Jurkat, Clone E6-1 (cell line): Measurements from ENCODE around the gene RFESD.
"Not testable (repeated sequence)": the region's sequence is repeated elsewhere in the genome, so short reads cannot be mapped to it uniquely, and the experiment has no call there.

ENCODE experiments used
- DNase-seq: peaks from one replicate; pipeline ENCODE4 v3.0.0-alpha.2; 2011; ENCODE audit warnings: low read depth, low spot score
- H3K4me3 ChIP-seq: 2 replicates; pipeline ENCODE4 v1.5.1; 2011; ENCODE audit warnings: mild to moderate bottlenecking, low read length, control low read depth, moderate library complexity

RFESD gene

DNA sequence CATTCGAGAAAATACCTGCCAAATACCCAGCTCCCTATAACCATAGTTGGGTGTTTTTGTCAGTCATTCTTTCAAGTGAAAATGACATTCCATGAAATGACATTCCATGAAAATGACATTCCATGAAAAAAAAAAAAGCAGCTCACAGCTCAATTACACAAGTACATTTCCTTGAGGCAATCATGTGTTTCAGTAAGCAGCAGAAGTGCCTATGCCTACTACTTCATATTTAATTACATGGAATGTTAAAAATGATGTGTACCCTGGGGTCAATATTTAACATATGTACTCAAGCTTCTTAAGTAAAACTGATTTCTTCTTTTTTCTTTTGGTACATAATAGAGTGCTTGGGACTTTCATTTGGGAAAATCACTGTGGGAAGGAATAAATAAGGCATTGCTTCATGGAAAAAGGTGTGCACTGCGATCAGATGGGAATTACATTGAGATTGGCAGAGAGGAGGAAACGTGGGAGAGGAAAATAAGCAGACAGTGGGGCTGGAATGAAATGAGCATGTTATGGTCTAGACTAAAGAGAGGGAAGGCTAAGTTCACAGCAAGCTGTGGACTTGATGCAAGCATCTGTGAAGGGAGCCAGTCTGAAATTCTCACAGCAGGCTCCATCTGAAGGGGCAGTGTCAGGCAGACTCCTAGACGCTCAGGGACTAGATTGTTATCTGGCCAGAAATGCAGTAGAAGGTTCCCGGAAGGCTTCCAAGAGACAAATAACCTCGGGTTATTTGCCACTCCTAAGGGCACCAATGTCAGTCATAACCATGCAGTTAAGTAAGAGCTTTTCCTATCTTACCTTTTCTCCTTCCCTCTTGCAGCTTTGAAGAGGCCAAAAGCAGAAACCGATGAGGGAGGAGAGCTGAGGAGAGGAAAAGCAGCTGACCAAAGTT lies 51.5 kb downstream of the RFESD start:
- no peak for DNase-seq
- no peak overlapping the region for H3K4me3 ChIP-seq

DNA sequence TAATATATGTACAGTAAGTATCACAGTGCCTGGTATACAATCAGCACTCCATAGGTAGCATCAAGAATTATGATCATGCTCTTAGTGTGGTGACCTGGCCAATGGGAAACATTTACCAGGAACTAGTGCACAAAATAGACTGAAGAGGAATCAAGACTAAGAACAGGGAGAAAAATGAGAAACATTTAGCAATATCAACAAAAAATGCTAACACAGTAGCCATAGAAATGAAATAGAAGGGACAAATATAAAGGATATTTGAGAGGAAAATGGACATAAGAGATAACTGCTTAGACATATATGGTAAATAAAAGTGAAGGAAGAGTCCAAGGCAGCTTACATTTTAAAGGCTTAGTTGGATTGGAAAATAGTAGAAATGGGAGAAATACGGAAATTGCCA lies 52.8 kb downstream of the RFESD start:
- DNase-seq: no peak
- no peak overlapping the region for H3K4me3 ChIP-seq

DNA sequence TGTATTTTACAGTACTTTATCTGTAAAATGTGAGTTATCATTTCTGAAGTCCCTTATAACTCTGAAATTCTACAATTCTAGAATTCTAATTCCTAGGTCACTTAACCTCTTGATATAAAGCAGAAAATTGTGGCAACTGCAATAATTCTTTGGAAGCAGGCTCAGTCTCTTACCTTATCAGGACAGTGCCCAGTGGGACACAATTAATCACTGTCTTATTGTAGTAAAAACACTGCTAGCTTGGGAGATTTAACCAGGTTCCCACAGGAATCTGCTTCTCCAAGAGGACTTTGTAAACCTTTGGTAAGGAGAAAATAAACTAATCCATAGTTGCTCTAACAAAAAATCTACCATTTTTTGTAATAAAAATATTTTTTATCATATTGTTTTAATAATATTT lies 54.5 kb downstream of the RFESD start:
- H3K4me3 ChIP-seq: no peak overlapping the region
- DNase-seq: no peak

DNA sequence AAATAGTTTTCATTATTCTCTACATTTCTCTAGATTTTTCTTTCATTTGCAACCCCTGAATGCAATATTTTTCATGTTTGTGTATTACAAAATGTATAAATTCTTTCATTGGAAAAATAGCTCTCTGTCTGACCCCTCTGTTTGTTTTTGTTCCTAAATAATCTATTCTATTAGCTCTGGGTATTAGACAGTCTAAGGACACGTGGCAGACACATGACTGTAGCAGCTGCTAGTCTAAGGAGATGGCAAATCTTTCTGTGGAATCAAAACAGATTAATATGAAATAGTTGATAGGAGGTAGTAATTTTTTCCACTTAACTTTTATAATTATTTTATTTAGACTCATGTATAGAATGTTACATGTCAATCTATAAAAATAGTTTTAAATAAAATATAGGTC lies 57.6 kb downstream of the RFESD start:
- no peak for DNase-seq
- no peak overlapping the region for H3K4me3 ChIP-seq

DNA sequence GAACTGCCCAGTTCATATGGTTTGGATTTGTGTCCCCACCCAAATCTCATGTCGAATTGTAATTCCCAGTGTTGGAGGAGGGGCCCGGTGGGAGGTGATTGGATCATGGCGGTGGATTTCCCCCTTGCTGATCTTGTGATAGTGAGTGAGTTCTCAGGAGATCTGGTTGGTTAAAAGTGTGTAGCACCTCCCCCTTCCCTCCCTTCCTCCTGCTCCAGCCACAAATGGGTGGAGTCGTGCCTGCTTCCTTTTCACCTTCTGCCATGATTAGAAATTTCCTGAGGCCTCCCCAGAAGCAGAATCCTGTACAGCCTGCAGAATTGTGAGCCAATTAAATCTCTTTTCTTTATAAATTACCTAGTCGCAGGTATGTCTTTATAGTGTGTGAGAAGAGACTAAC lies 59.6 kb downstream of the RFESD start:
- H3K4me3 ChIP-seq, DNase-seq: not testable (repeated sequence)

DNA sequence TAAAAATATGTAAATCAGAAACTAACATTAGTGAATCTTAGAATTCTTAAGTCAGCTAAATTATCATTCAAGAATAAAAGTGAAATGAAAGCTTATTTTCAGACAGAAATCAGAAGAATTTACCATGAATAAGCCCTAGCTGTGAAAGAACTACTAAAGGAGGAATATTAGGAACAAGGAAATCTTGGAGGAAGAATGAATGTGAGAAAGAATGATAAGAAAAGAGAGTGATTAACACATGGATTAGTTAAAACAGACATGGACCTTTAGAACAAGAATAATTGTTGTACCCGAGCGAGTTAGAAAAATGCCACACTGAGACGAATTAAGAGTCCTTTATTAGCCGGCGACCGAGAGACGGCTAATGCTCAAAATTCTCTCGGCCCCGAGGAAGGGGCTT lies 60.5 kb downstream of the RFESD start:
- H3K4me3 ChIP-seq: no peak overlapping the region
- DNase-seq: no peak
